ENCODE results near the gene MYO1A. TPM values are rescaled to one million over a fixed set of nuclear protein-coding genes. Genes with fewer than 3 reads are reported as not detected.
"Not testable (repeated sequence)": the region's sequence is repeated elsewhere in the genome, so short reads cannot be mapped to it uniquely, and the experiment has no call there.

The MYO1A gene
- polyA plus RNA-seq, 1 donor = 0.57 TPM

- DNase-seq = no peak
These were observed 58.3 kb downstream of the MYO1A start for GRCh38 chr12:56991319-56992246.

GRCh38 chr12:56990648-56991318, 59.1 kb downstream of the MYO1A start:
- DNase-seq = no peak

- no peak for DNase-seq
These were observed 59.9 kb downstream of the MYO1A start for GRCh38 chr12:56989861-56990610.

GRCh38 chr12:56988207-56988739, 61.7 kb downstream of the MYO1A start:
- no peak for DNase-seq

- peak; percentile 66 for DNase-seq
These were observed 62.3 kb downstream of the MYO1A start for GRCh38 chr12:56987551-56988053.

- DNase-seq = no peak
These were observed 62.9 kb downstream of the MYO1A start for GRCh38 chr12:56987011-56987410.

- DNase-seq = not testable (repeated sequence)
These were observed 64.2 kb downstream of the MYO1A start for GRCh38 chr12:56985714-56986113.

- no peak for DNase-seq
These were observed 66.5 kb downstream of the MYO1A start for GRCh38 chr12:56983386-56983785.

GRCh38 chr12:56982578-56983236, 67.2 kb downstream of the MYO1A start:
- not testable (repeated sequence) for DNase-seq

GRCh38 chr12:56980941-56981530, 68.9 kb downstream of the MYO1A start:
- no peak for DNase-seq

- no peak for DNase-seq
These were observed 69.7 kb downstream of the MYO1A start for GRCh38 chr12:56980268-56980667.

- DNase-seq = no peak
These were observed 70.3 kb downstream of the MYO1A start for GRCh38 chr12:56979628-56980027.

Other genes starting within 250 kb of the MYO1A start
- gene SDR9C7, start 115.7 kb downstream of the MYO1A start, polyA plus RNA-seq (ENCODE audit: insufficient read length) = 0.36 TPM
- 0.57 TPM for gene RDH16, start 92.5 kb downstream of the MYO1A start, polyA plus RNA-seq (ENCODE audit: insufficient read length)
- gene ZBTB39, start 43.6 kb downstream of the MYO1A start, polyA plus RNA-seq (ENCODE audit: insufficient read length) = 4.6 TPM
- not detected for gene TAC3, start 33.6 kb downstream of the MYO1A start, polyA plus RNA-seq (ENCODE audit: insufficient read length)
- 17.9 TPM for gene NEMP1, start 28.7 kb upstream of the MYO1A start, polyA plus RNA-seq (ENCODE audit: insufficient read length)
- gene NAB2, start 39.0 kb upstream of the MYO1A start, polyA plus RNA-seq (ENCODE audit: insufficient read length) = 37.2 TPM
- gene STAT6, start 61.2 kb upstream of the MYO1A start, polyA plus RNA-seq (ENCODE audit: insufficient read length) = 43.1 TPM
- 130 TPM for gene LRP1, start 78.4 kb upstream of the MYO1A start, polyA plus RNA-seq (ENCODE audit: insufficient read length)
- gene LRP1-AS, start 97.5 kb upstream of the MYO1A start, polyA plus RNA-seq (ENCODE audit: insufficient read length) = 0.45 TPM
- 2.7 TPM for gene NXPH4, start 166.7 kb upstream of the MYO1A start, polyA plus RNA-seq (ENCODE audit: insufficient read length)
- gene SHMT2, start 179.6 kb upstream of the MYO1A start, polyA plus RNA-seq (ENCODE audit: insufficient read length) = 65.1 TPM
- 476 TPM for gene STAC3, start 201.1 kb upstream of the MYO1A start, polyA plus RNA-seq (ENCODE audit: insufficient read length)

Data from hindlimb muscle (tissue), 1 donor.